SK-N-SH (cell line): Measurements from ENCODE around the gene EML1. TPM values are rescaled to one million over a fixed set of nuclear protein-coding genes. Genes with fewer than 3 reads are reported as not detected.

Source experiments
- CTCF ChIA-PET: fragments of 300-600, 350-600 bp; formaldehyde crosslinking; extraction: SDS; loops from one replicate; lab custom pipeline; 2021; lab: Yijun Ruan, JAX
- POLR2A ChIA-PET: fragments of 350-600 bp; sonication (Branson Sonifier 250); formaldehyde crosslinking; extraction: SDS; loops from one replicate; lab custom pipeline; 2020; ENCODE audit warnings: antibody characterized with exemption, inconsistent platforms; lab: Yijun Ruan, JAX
- DNase-seq: peaks from one replicate; pipeline ENCODE4 v3.0.0; 2012
- H2AFZ ChIP-seq: fragments of 200-600 bp; sonication (generic); 2 replicates; pipeline ENCODE4 v1.8.1; 2016; ENCODE audit warnings: antibody characterized with exemption, mild to moderate bottlenecking, low read depth
- H3F3A ChIP-seq: fragments of 200-600 bp; sonication (generic); replicated peaks from 2 replicates; pipeline ENCODE3; 2016; ENCODE audit warnings: antibody characterized with exemption, mild to moderate bottlenecking; ENCODE audit not compliant: insufficient read depth
- H3K27ac ChIP-seq, 2 experiments: fragments of 200-500 bp in 1 of 2; fragments of 200-600 bp in 1 of 2; sonication (Bioruptor generic) in 1 of 2; sonication (generic), shearing (Covaris generic) in 1 of 2; 2 replicates each; pipeline versions ENCODE4 v1.5.1 to v1.6.1; 2014 to 2016; ENCODE audit warnings: low read depth in 2 of 2, inconsistent platforms in 1 of 2, low read length in 1 of 2, mild to moderate bottlenecking in 1 of 2, mixed read lengths in 1 of 2
- H3K27me3 ChIP-seq: fragments of 200-600 bp; sonication (generic), shearing (Covaris generic); 2 replicates; pipeline ENCODE4 v1.6.1; 2016; ENCODE audit warnings: mixed run types; ENCODE audit not compliant: insufficient read depth
- H3K36me3 ChIP-seq, 2 experiments: fragments of 200-500 bp in 1 of 2; fragments of 200-600 bp in 1 of 2; sonication (Bioruptor generic) in 1 of 2; sonication (generic) in 1 of 2; replicated peaks in 1 of 2; 2 replicates each; pipeline versions ENCODE3 to v1.5.1; 2014 to 2016; ENCODE audit warnings: low read length in 1 of 2, mild to moderate bottlenecking in 1 of 2; ENCODE audit not compliant: insufficient read depth in 2 of 2, control insufficient read depth in 1 of 2
- H3K4me1 ChIP-seq, 2 experiments: fragments of 200-500 bp in 1 of 2; fragments of 200-600 bp in 1 of 2; sonication (Bioruptor generic) in 1 of 2; sonication (generic), shearing (Covaris generic) in 1 of 2; 2 replicates each; pipeline versions ENCODE4 v1.5.1 to v1.6.1; 2014 to 2016; ENCODE audit warnings: low read depth in 1 of 2, low read length in 1 of 2, mixed run types in 1 of 2; ENCODE audit not compliant: insufficient read depth in 2 of 2, control insufficient read depth in 1 of 2
- H3K4me2 ChIP-seq: fragments of 200-600 bp; sonication (generic), shearing (Covaris generic); 2 replicates; pipeline ENCODE4 v1.6.1; 2017; ENCODE audit warnings: mixed run types
- H3K4me3 ChIP-seq, 2 experiments: fragments of 200-500 bp in 1 of 2; fragments of 200-600 bp in 1 of 2; sonication (Bioruptor generic) in 1 of 2; sonication (generic), shearing (Covaris generic) in 1 of 2; 2 replicates each; pipeline versions ENCODE4 v1.5.1 to v1.8.1; 2014 to 2016; ENCODE audit warnings: low read depth in 2 of 2, inconsistent platforms in 1 of 2, low read length in 1 of 2, mild to moderate bottlenecking in 1 of 2, mixed read lengths in 1 of 2, moderate library complexity in 1 of 2
- H3K79me2 ChIP-seq: fragments of 200-600 bp; sonication (generic); 2 replicates; pipeline ENCODE4 v1.8.1; 2017; ENCODE audit warnings: mild to moderate bottlenecking; ENCODE audit not compliant: insufficient read depth
- H3K9ac ChIP-seq: fragments of 200-600 bp; sonication (generic); 2 replicates; pipeline ENCODE4 v1.6.1; 2017; ENCODE audit warnings: mixed run types
- H3K9me2 ChIP-seq: fragments of 200-600 bp; sonication (generic); 2 replicates; pipeline ENCODE4 v1.6.1; 2017; ENCODE audit warnings: mixed run types
- H3K9me3 ChIP-seq: fragments of 200-600 bp; sonication (generic); 2 replicates; pipeline ENCODE4 v1.6.1; 2017; ENCODE audit warnings: mixed run types, mild to moderate bottlenecking, moderate library complexity
- H4K20me1 ChIP-seq: fragments of 200-600 bp; sonication (generic); 2 replicates; pipeline ENCODE4 v1.6.1; 2017; ENCODE audit warnings: mild to moderate bottlenecking, mixed run types; ENCODE audit not compliant: insufficient read depth
- ELF1 ChIP-seq: IDR thresholded peaks from 2 replicates; pipeline ENCODE4 v1.4.0; 2012
- EP300 ChIP-seq, 2 experiments: IDR thresholded peaks; 2 replicates each; pipeline versions ENCODE4 v1.4.0 to v1.6.1; 2012; ENCODE audit warnings: borderline replicate concordance in 1 of 2, low read depth in 1 of 2, low read length in 1 of 2
- FOSL2 ChIP-seq: IDR thresholded peaks from 2 replicates; pipeline ENCODE4 v1.4.0; 2012; ENCODE audit warnings: low read depth, mild to moderate bottlenecking, moderate library complexity, borderline replicate concordance
- FOXJ3 ChIP-seq: sonication (generic); formaldehyde crosslinking; IDR thresholded peaks from 2 replicates; pipeline ENCODE4 v1.5.1; 2020; ENCODE audit warnings: mild to moderate bottlenecking, missing genetic modification reagents
- GABPA ChIP-seq: IDR thresholded peaks from 2 replicates; pipeline ENCODE4 v1.4.0; 2012; ENCODE audit warnings: low read depth, mild to moderate bottlenecking
- GATA2 ChIP-seq: sonication (generic); formaldehyde crosslinking; IDR thresholded peaks from 2 replicates; pipeline ENCODE4 v1.5.0; 2020; ENCODE audit warnings: mild to moderate bottlenecking, missing genetic modification reagents
- JUND ChIP-seq: IDR thresholded peaks from 2 replicates; pipeline ENCODE4 v1.4.0; 2012
- MEF2A ChIP-seq: IDR thresholded peaks from 2 replicates; pipeline ENCODE4 v1.4.0; 2012; ENCODE audit warnings: low read depth, borderline replicate concordance
- NFIC ChIP-seq: IDR thresholded peaks from 2 replicates; pipeline ENCODE4 v1.4.0; 2012; ENCODE audit warnings: borderline replicate concordance
- NRF1 ChIP-seq: IDR thresholded peaks from 2 replicates; pipeline ENCODE4 v1.6.1; 2012; ENCODE audit warnings: low read depth, mild to moderate bottlenecking, low read length
- RAD21 ChIP-seq: IDR thresholded peaks from 2 replicates; pipeline ENCODE4 v1.6.1; 2012; ENCODE audit warnings: mild to moderate bottlenecking, low read length
- RCOR1 ChIP-seq: fragments of 150-350 bp; IDR thresholded peaks from 2 replicates; pipeline ENCODE4 v1.6.1; 2017; ENCODE audit warnings: antibody characterized with exemption, low read length
- RFX5 ChIP-seq: IDR thresholded peaks from 2 replicates; pipeline ENCODE4 v1.6.1; 2012; ENCODE audit warnings: mild to moderate bottlenecking, improper control_type of control experiment, low read length
- RXRA ChIP-seq: IDR thresholded peaks from 2 replicates; pipeline ENCODE4 v1.4.0; 2012; ENCODE audit warnings: low read depth, mild to moderate bottlenecking, borderline replicate concordance
- SIN3A ChIP-seq: IDR thresholded peaks from 2 replicates; pipeline ENCODE4 v1.6.1; 2012; ENCODE audit warnings: low read depth, mild to moderate bottlenecking, low read length, moderate library complexity, borderline replicate concordance
- SMC3 ChIP-seq: IDR thresholded peaks from 2 replicates; pipeline ENCODE4 v1.6.1; 2012; ENCODE audit warnings: low read depth, low read length, improper control_type of control experiment
- TAF1 ChIP-seq: IDR thresholded peaks from 2 replicates; pipeline ENCODE4 v1.6.1; 2012; ENCODE audit warnings: low read depth, mild to moderate bottlenecking, low read length, moderate library complexity, borderline replicate concordance
- TCF12 ChIP-seq: IDR thresholded peaks from 2 replicates; pipeline ENCODE4 v1.4.0; 2012
- WGBS: methylation state at CpG from one replicate; pipeline ENCODE4 v1.1.6; 2017; ENCODE audit warnings: low lambda C conversion rate; 5-methylcytosine and 5-hydroxymethylcytosine counted together
- polyA plus RNA-seq, 3 experiments: library from polyadenylated mRNA; depleted of rRNA; stranded (reverse); fragments of >200 nt; gene quantifications; 2 replicates each; pipeline ENCODE4 v1.2.3, GENCODE V29; 2012
- TF ChIP-seq, protein P1 (sequence below): IDR thresholded peaks from 2 replicates; pipeline ENCODE4 v1.4.0; 2012; ENCODE audit warnings: low read depth, borderline replicate concordance
- TF ChIP-seq, protein P2 (sequence below): IDR thresholded peaks from 2 replicates; pipeline ENCODE4 v1.6.1; 2012; ENCODE audit warnings: mild to moderate bottlenecking, low read depth, low read length, moderate library complexity
- TF ChIP-seq, protein P3 (sequence below): IDR thresholded peaks from 2 replicates; pipeline ENCODE4; 2012

EML1 gene
- polyA plus RNA-seq, 1 of the 3 experiments (the other 2 are of a cell fraction) = 6.3 TPM

DNA sequence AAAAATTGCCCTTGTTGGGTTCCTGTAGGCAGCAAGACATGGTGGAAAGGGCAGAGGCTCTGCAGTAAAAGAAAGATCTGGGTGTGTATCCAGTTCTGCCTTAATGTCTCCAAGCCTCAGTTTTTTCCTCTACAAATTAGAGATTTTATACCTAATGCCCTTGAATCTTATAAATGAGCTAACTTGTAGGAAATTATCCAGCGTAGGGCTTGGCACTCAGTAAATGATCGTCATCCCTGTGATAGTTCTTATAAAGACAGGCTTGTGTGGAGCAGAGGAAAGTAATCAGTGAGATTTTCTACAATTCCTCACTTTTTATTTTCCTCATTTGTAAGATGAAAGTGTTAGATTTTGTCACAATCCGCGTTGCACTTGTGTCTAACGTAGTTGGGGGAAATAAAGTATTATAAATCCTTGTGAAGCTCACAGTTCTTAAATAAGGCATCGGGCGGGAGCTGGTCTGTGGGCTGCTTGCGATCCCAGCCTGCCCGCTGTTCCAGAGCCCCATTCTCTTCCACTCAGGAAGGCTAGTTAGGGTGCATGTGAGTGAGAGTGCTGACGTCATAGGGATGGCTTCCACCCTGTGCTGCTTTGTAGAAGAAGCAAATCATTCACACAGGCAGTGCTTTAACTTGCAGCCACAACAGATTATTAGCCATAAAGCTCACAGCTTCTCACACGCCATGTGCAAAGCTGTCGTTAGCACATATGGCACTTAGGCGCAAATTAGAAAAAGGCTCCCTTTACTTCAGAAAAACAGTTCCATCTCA is 87.6 kb downstream of the EML1 start:
- Histone ChIP-seq H2AFZ (no peak overlapping the region), H3K9me2 (no peaks in the 10 kb centered on the region), H3K4me2 (no peak overlapping the region), H3K27me3 (no peaks in the 10 kb centered on the region), H3K36me3 (no peaks in the 10 kb centered on the region), H3K9me3 (no peaks in the 10 kb centered on the region), H4K20me1 (no peaks in the 10 kb centered on the region), H3K27ac (peak overlapping the region in 1 of 2 experiments; percentile 83; a peak in 1 of 4 replicates), H3K79me2 (no peaks in the 10 kb centered on the region), H3K9ac (no peak overlapping the region), H3K4me1 (peaks cover 15 to 21% of the 10 kb centered on the region in 2 experiments), H3K4me3 (no peak overlapping the region), H3F3A (peaks cover 4% of the 10 kb centered on the region)
- WGBS = 94% methylated on average over 13 of the region's 13 CpGs
- no peak for TF ChIP-seq GABPA
- TF ChIP-seq, protein P1, sequence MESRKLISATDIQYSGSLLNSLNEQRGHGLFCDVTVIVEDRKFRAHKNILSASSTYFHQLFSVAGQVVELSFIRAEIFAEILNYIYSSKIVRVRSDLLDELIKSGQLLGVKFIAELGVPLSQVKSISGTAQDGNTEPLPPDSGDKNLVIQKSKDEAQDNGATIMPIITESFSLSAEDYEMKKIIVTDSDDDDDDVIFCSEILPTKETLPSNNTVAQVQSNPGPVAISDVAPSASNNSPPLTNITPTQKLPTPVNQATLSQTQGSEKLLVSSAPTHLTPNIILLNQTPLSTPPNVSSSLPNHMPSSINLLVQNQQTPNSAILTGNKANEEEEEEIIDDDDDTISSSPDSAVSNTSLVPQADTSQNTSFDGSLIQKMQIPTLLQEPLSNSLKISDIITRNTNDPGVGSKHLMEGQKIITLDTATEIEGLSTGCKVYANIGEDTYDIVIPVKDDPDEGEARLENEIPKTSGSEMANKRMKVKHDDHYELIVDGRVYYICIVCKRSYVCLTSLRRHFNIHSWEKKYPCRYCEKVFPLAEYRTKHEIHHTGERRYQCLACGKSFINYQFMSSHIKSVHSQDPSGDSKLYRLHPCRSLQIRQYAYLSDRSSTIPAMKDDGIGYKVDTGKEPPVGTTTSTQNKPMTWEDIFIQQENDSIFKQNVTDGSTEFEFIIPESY = no peak
- TF ChIP-seq JUND = no peak
- TF ChIP-seq RXRA = no peak
- TF ChIP-seq EP300 (IDR thresholded peaks at IDR 0.05; ENCODE audit: borderline replicate concordance in 1 of 2, low read depth in 1 of 2, low read length in 1 of 2) = no peak
- no peak for TF ChIP-seq SMC3
- TF ChIP-seq RFX5 = no peak
- TF ChIP-seq TAF1 = no peak
- POLR2A ChIA-PET = no interaction called here
- DNase-seq = no peak
- CTCF ChIA-PET = interaction anchor here (0.7 to 4.9 kb wide), 8 partner anchors 12 to 198 kb away, joined by 3 to 49 read pairs (median 5); partner anchors contain the start of genes CYP46A1 and EML1

DNA sequence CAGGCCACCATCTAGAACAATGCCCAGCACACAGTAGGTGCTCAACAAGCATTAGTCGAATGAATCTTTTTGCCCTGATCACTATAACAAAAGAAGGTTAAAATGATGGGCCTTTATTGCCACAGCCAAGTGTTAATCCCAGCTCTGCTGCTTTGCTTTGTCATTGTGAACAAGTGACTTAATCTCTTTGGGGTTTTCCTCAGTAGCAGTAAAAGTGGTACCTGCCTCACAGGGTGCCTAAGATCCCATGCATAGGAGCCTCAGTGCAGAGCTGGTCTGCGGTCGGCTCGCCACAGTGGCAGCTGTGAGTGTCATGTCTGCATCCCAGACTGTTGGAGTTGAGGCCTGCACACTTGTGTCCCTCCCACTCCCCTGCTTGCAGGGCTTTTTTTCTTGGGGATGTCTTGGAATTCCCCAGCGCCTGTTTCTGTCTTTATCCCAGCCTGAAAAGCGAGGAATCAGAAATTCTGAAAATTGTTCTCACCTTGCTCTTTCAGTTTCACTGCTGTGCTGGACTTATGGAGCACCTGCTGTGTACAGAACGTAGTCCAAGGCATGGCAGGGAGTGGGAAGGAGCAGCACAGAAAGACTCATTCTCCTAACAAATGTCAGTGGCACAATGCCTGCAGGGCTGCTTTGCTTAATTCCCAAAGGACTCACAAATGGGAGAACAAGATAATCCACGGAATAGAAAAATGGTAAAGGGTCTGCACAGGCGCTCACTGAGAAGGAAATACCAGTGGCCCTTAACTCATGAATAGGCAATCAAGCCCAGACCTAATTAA is 90.8 kb downstream of the EML1 start:
- no peaks in the 10 kb centered on the region for H3K36me3 ChIP-seq
- no peak overlapping the region for H3K4me2 ChIP-seq
- H3K9me2 ChIP-seq = no peaks in the 10 kb centered on the region
- H3K9ac ChIP-seq = no peak overlapping the region
- WGBS = 97% methylated on average over 9 of the region's 9 CpGs
- no peaks in the 10 kb centered on the region for H4K20me1 ChIP-seq
- no peak overlapping the region for H2AFZ ChIP-seq
- peaks cover 12% of the 10 kb centered on the region in 2 experiments for H3K4me1 ChIP-seq
- peaks cover 4% of the 10 kb centered on the region for H3F3A ChIP-seq
- ChIA-PET POLR2A (no interaction called here), CTCF (interaction anchor here (0.6 to 6.1 kb wide), 16 partner anchors 9 to 357 kb away, joined by 3 to 136 read pairs (median 4); no protein-coding TSS in a partner anchor)
- no peak for DNase-seq
- no peak overlapping the region for H3K27ac ChIP-seq
- no peaks in the 10 kb centered on the region for H3K9me3 ChIP-seq
- H3K4me3 ChIP-seq = no peak overlapping the region
- H3K79me2 ChIP-seq = no peaks in the 10 kb centered on the region
- H3K27me3 ChIP-seq = no peaks in the 10 kb centered on the region
- no peak for TF ChIP-seq FOXJ3 (CRISPR knock-in tag)
- no peak for TF ChIP-seq GATA2 (CRISPR knock-in tag)
- TF ChIP-seq FOSL2 = no peak
- no peak for TF ChIP-seq RAD21
- TF ChIP-seq RFX5 = no peak
- TF ChIP-seq EP300 (IDR thresholded peaks at IDR 0.05; ENCODE audit: borderline replicate concordance in 1 of 2, low read depth in 1 of 2, low read length in 1 of 2) = no peak
- no peak for TF ChIP-seq GABPA
- TF ChIP-seq, protein P2, sequence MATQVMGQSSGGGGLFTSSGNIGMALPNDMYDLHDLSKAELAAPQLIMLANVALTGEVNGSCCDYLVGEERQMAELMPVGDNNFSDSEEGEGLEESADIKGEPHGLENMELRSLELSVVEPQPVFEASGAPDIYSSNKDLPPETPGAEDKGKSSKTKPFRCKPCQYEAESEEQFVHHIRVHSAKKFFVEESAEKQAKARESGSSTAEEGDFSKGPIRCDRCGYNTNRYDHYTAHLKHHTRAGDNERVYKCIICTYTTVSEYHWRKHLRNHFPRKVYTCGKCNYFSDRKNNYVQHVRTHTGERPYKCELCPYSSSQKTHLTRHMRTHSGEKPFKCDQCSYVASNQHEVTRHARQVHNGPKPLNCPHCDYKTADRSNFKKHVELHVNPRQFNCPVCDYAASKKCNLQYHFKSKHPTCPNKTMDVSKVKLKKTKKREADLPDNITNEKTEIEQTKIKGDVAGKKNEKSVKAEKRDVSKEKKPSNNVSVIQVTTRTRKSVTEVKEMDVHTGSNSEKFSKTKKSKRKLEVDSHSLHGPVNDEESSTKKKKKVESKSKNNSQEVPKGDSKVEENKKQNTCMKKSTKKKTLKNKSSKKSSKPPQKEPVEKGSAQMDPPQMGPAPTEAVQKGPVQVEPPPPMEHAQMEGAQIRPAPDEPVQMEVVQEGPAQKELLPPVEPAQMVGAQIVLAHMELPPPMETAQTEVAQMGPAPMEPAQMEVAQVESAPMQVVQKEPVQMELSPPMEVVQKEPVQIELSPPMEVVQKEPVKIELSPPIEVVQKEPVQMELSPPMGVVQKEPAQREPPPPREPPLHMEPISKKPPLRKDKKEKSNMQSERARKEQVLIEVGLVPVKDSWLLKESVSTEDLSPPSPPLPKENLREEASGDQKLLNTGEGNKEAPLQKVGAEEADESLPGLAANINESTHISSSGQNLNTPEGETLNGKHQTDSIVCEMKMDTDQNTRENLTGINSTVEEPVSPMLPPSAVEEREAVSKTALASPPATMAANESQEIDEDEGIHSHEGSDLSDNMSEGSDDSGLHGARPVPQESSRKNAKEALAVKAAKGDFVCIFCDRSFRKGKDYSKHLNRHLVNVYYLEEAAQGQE = no peak
- TF ChIP-seq ELF1 = no peak
- TF ChIP-seq NRF1 = no peak
- no peak for TF ChIP-seq TCF12
- no peak for TF ChIP-seq SIN3A
- no peak for TF ChIP-seq JUND
- no peak for TF ChIP-seq MEF2A
- TF ChIP-seq, protein P3, sequence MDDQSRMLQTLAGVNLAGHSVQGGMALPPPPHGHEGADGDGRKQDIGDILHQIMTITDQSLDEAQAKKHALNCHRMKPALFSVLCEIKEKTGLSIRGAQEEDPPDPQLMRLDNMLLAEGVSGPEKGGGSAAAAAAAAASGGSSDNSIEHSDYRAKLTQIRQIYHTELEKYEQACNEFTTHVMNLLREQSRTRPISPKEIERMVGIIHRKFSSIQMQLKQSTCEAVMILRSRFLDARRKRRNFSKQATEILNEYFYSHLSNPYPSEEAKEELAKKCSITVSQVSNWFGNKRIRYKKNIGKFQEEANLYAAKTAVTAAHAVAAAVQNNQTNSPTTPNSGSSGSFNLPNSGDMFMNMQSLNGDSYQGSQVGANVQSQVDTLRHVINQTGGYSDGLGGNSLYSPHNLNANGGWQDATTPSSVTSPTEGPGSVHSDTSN = no peak
- no peak for TF ChIP-seq RCOR1
- no peak for TF ChIP-seq NFIC
